Activated T-helper 9 cell treated with anti-CD3 and anti-CD28 coated beads, Interleukin-2, amount 50 U/mL, for 16 hours (primary cell): ENCODE data around the gene FAM163A.
"Not testable (repeated sequence)": the region's sequence is repeated elsewhere in the genome, so short reads cannot be mapped to it uniquely, and the experiment has no call there.

Experiments used
- DNase-seq: peaks from one replicate; pipeline ENCODE4 v3.0.0-alpha.2; 2020; ENCODE audit warnings: low read depth

The FAM163A gene

DNA sequence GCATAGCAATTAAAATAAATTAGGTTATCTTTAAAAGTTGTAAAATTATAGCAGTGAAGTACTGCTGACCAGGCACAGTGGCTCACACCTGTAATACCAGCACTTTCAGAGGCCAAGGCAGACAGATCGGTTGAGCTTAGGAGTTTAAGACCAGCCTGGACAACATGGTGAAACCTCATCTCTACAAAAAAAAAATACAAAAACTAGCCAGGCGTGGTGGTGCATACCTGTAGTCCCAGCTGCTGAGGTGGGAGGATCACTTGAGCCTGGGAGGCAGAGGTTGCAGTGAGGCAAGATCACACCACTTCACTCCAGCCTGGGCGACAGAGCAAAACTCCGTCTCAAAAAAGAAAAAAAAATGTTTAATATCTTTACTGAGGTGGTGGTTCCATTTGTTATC lies 112.7 kb downstream of the FAM163A start:
- not testable (repeated sequence) for DNase-seq

GRCh38 chr1:179856296-179856695 lies 113.2 kb downstream of the FAM163A start:
- no peak for DNase-seq

- DNase-seq, result no peak
Measured at GRCh38 chr1:179857009-179857408, 113.9 kb downstream of the FAM163A start.

- no peak for DNase-seq
Measured at GRCh38 chr1:179860652-179861051, 117.6 kb downstream of the FAM163A start.

- DNase-seq, result no peak
Measured at GRCh38 chr1:179865377-179865776, 122.3 kb downstream of the FAM163A start.
